CD4-positive, alpha-beta T cell treated with Interferon gamma for 1 hour (primary cell): ENCODE data around the gene ASAP2.
"Not testable (repeated sequence)": the region's sequence is repeated elsewhere in the genome, so short reads cannot be mapped to it uniquely, and the experiment has no call there.

Source experiments
- DNase-seq: peaks from one replicate; pipeline ENCODE4 v3.0.0-alpha.2; 2020

ASAP2 gene

DNA sequence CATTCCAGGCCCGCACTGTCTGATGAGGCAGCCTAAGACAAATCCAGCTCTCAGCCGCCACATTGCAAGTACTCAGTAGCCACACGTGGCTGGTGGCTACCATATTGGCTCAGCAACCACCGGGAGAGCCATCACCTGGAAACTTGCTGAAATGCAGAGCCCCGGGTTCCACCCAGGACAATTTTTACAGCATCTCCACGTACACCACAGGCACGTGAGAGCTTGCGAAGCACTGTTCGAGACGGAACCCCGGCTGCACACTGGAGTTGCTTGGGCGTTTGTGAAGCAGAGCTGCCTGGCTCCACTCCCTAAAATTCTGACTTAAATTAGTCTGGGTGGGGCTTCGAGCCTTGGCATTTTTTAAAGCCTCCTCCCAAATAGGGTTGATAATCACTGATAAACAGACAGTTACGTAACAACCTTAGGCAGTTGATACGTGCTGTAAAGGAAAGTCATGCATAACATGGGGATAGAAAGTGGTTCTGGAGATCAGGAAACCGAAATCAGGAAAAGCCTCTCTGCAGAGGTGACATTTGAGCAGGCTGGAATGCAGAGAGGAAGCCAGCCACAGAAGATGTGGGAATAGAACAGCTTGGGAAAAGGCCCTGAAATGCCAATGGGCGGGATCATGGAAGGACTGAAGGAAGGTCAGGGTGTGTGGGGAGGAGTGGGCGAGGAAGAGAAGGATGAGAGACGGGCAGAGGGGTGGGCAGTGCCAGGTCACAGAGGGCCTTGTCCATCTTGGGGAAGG, 6.2 kb downstream of the ASAP2 start:
- no peak for DNase-seq

DNA sequence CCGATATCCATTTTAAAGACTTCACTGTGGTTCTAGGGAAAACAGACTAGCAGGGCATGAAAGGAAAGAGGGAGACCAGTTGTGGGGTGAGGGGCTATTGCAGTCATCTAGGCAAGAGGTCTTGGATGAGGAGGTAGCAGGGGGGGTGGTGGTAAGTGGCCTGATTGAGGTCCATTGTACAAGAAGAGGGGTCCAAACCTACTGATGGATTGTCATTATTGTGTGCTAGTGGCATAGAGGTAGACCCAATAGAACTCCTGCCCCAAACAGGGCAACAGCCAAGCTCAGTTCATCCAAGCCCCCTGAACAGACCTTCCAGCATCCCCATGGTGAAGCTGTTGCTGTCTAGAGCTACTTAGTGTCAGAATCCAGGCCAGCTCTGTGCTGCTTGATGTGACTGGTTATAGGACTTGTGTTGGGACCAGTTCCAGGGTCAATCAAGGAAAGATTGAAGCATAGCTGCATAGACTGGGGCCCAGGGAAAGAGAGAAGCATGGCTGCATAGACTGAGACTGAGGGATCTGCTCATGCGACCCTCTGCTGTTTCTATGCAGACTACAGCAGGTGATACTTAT, 7.0 kb downstream of the ASAP2 start:
- no peak for DNase-seq

DNA sequence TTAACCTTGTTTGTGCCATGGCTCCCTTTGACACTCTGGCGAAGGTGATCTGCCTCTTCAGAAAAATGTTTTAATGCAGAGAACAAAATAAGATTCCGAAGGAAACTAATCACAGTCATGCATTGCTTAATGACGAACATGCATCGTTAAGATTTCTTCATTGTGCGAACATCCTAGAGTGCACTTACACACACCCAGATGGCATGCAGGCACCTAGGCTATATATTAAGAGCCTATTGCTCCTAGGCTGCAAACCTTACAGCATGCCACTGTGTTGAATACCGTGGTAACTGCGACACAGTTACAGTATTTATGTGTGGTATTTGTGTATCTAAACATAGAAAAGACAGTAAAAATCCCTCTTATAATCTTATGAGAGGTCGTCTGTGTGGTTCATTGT, 8.3 kb downstream of the ASAP2 start:
- no peak for DNase-seq

DNA sequence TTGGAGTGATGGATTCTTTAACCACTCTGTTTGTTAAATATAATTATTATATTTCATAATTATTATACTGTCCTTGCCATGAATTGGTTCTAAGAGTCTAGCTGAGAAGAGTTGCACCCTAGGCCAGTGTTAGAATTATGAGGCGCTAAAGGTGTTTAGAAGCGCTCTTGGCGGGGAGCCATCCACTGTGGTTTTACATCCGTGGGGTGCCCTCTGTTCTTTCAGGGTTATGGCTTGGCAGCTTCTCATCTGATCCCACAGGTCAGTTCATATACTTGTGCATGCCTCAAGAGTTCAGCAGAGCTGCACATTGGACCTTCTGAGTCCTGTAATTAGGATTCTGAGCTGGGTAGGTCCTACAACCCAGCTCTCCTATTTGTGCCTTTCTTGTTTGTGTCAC, 9.1 kb downstream of the ASAP2 start:
- DNase-seq, result no peak

DNA sequence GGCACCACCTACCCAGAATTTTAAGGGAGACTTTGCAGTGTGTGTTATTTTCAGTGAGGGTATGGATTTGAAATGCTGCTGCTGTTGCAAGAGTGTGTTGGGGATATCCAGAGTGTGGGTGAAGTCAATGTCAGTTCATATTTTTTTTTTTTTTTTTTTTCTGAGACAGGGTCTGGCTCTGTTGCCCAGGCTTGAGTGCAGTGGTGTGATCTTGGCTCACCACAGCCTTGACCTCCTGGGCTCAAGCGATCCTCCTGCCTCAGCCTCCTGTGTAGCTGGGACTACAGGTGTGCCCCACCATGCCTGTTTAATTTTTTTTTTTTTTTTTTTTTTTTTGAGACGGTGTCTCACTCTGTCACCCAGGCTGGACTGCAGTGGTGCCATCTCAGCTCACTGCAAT, 9.5 kb downstream of the ASAP2 start:
- not testable (repeated sequence) for DNase-seq

DNA sequence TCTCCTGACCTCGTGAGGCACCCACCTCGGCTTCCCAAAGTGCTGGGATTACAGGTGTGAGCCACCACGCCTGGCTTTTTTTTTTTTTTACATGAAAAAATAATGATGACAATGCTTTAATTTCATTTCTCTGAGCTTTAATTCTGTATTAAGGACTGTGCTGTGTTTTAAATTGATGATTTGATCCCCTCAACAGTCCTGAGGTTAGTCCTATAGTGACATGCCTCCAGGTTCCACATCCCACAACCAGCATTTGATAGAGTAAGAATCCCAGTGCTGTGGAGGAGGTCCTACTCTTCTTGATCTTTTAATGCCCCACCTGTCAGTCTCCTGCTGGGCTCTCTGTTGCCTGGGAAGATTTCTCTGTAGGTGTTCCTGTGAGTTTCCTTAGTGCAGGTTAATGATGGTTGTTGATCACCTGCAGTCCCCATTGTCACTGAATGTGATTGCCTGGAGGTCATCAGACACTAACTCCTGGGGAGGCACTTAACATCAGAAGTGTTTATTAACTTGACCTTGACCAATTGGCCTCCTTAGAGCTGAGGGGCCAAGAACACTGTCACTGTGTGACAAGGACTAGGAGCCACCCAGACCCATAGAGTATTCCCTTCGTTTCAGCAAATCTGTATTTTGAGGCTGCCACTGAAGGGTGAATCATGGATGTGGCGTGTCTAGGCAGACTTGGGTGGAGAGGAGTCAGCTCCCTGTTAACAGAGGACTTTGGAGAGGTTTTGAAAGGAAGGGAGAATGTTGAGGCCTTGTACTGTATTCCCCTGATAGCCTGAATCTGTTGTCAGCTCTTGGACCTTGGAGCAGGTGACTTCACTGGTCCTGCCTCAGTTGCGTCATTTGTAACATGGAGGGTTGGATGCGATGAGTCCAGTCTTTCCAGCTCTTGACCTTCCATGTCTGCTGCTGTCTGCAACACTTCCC, 11.5 kb downstream of the ASAP2 start:
- DNase-seq, result no peak

DNA sequence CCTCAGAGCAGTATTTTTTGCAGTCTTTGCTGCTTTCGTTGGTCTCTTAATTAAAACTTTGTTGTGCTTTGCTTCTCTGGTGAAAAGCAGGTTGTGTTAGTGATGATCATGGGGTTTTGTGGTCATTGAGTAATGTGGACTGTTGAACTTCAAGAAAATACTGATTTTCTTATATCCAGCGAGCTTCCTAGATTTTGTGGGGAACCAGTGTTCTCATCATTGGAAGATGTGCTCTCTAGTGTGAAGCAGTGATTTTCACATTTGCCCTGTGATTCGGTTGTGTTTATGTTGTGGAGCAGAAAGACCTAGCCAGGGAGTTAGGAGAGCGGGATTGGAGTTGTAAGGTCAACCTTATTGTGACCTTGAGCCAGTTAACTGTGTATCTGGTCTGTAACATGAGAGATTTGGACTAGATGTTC, 12.4 kb downstream of the ASAP2 start:
- no peak for DNase-seq

DNA sequence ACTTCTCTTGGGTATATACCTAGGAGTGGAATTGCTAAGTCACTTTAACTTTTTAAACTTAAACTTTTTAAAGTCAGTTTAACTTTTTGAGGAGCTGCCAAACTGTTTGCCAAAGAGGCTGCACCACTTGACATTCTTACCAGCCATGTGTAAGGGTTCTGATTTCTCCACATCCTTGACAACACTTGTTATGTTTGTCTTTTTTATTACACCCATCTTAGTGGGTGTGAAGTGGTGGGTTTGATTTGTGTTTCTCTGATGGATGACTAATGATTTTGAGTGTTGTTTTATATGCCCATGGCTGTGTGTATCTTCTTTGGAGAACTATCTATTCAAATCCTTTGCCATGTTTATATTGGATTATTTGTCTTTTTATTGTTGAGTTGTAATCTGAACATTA, 13.6 kb downstream of the ASAP2 start:
- DNase-seq, result no peak

DNA sequence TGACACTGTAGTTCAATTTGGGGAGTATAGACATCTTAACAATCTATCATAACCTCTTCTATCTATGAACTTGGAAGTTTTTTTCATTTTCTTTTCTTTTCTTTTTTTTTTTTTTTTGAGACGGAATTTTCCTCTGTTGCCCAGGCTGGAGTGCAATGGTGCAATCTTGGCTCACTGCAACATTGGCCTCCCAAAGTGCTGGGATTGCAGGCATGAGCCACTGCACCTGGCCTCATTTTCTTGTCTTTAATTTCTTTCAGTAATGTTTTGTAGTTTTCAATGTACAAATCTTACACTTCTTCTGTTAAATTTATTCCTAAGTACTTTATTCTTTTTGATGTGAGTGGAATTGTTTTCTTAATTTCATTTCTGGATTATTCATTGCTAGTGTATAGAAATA, 14.6 kb downstream of the ASAP2 start:
- no peak for DNase-seq

DNA sequence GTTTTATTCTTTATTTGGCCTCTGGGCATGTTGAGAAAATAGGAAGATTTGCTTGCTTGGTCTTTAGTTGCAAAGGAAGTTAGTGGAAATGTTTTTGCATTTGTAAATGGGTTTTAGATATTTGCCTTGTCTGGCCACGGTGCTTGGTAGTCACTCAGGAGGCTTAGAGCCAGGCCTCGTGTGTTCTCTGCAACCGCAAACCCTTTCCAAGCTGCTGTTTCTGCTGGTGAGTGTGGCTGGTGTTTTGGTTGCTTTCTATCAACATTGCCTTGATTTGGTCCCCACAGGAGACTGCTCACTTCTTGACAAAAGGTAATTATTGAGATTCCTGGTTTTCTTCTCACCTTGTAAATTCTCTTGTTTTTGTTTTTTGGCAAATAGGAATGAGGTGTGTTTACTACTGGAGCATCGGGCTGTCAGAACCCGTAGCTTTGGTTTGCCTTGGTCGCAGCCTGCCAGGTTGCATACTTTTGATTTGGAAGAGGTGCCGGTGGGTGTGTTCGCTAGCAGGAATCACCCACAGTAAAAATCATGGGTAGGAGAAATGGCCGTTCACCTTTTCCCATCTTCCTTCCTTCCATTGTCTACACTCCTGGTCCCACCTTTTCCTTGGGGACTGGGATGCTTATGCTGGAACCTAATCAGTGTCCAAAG, 15.8 kb downstream of the ASAP2 start:
- DNase-seq, result no peak

DNA sequence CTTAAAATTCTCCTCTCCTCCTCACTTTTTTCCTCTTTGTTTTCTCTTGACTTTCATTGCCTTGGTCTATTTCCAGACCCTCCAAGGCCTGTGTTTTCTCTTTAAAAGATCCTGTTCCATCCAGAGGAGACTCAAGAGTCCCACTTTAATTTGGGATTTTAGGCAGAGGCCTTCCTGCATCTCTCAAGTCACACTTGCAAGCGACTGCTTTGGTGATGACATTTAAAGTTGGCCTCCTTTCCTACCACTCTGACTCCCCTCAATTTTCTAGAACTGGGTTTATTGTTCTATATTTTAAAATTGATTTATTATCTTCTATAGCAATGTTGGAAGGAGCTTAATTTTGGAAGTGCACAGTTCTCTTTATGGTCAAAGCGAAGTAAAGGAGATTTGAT, 16.3 kb downstream of the ASAP2 start:
- no peak for DNase-seq

DNA sequence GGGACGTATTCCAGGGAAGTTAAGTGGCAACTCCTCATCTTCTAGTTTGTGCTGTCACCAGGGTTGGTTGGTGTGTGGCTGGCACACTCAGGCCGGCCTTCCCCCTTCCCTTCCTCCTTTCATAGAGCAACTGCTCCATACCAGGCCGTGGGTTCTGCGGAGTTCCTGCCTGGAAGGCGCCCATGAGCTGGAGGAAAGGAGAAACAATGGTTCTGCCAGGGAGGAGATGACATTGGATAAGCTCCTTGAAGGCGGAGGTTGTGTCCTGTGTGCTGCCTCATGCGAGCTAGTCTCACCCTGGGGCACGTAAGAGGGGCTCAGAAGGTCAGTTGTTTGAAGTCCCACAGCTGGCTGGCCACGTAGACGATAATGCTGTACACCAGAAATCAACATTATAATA, 19.2 kb downstream of the ASAP2 start:
- no peak for DNase-seq

DNA sequence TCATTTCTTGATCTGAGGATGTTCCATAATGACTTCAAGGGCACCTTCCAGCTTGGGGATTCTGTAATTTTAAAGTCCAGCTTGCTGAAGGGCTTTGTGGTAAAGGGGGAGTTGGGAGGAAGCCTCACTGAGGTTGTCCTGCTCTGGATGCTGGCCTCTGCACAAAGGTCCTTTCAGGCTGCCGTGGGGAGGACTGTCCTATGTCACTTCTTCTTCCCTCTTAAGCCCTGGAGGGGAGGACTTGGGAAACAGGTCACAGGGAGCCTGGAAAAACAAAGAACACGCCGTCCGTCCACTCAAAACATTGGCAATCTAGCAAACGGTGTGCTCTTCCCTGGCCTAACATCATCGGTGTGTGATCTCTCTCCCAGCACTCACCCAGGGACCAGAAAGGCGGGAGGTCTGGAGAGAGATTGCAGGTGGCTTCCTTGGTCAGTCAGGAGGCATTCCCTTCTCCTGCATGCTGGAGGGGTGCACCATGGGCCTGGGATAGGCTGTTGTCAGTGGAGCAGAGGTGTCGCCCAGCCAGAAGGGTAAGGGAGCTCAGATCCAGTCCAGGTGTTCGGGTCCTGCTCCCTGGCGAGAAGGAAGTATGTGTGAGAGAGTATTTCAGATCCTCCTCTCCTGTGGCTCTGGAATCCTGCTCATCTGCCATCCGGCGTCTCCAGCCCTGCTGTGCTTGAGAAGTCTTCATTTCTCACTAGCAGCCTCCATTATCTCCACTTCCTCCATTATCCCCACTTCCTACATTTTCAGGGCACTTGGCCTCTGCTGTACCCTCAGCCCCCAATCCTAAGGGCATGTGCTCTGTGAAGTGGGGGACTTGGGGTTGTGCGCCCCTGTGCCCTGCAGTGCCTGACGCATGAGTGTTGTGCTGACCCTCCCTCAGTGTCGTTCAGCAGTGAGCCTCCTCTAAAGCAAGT, 20.1 kb downstream of the ASAP2 start:
- no peak for DNase-seq

DNA sequence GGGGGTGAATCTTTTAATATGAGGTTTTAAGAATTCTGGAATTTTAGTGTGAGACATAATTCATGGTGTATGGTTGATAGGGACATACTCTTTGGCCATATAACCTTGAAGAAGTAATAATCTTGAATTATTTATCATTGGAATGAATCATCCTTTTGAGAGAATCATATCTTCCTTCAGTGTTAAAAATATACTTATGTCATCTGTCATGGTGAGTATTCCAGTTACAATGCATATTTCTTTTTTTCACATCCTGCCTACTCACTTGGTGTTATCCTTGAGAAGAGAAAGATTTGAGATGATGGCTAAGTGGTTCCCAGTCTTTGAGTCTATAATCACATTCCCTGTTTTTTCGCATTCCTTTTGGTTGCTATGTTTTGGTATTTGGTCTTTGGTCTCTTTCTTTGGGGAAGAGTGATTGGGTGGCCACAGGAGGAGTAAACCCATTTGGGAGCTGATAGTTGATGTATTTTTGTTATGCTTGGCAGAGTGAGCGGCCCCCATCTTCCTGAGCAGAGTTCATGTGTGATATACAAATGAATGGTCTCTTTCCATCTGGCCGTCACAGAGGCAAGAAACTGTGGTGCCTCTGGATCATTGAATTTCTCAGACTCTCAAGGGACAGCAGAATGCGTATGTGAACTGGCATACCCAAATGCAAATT, 21.6 kb downstream of the ASAP2 start:
- no peak for DNase-seq

DNA sequence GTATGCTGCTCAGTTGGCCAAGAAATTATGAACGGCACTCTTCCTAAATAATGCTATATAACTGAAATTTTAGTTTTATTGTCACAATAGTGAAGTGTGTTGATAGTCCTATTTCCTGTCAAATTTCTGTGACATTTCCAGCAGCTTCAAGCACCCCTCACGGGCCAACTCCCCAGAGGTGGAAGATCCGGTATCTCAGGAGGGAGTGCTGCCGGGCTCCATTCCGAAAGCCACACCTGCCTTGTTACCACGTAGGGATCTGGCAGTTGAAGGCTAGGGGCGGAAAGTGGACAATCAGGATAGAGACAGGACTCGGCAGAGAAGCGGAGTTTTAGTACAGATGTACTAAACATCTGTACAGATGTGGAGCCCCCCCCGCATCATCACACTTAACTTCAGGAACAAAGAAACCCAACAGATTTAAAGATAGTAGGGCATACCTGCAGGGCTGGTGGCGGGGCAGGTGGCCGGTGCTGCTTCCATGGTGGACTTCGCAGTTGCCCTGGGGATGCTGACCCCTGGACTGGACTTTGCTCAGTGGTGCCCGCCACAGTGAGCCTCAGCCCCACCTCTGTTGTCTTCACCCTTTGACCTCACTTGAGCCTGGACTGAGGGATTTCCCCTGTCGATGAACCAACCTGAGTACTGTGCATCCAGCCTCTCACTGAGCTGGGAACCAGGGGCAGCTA, 22.3 kb downstream of the ASAP2 start:
- DNase-seq, result no peak

DNA sequence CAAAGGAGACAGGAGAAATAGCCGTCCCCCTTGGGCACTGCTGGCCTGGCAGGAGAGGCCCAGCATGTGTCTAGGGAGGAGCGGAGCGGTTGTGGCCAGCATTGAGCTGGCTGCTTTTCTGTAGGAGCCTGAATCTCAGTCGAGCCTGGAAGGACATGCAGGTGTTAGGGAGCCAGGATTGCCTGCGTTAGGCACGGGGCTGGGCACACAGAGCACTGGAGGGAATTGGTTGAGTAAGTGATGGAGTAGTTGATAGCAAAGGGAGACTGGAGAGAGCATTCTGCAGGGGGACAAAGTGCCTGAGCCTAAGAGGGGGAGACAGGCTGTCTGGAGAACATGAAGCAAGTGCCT, 22.8 kb downstream of the ASAP2 start:
- DNase-seq, result no peak

DNA sequence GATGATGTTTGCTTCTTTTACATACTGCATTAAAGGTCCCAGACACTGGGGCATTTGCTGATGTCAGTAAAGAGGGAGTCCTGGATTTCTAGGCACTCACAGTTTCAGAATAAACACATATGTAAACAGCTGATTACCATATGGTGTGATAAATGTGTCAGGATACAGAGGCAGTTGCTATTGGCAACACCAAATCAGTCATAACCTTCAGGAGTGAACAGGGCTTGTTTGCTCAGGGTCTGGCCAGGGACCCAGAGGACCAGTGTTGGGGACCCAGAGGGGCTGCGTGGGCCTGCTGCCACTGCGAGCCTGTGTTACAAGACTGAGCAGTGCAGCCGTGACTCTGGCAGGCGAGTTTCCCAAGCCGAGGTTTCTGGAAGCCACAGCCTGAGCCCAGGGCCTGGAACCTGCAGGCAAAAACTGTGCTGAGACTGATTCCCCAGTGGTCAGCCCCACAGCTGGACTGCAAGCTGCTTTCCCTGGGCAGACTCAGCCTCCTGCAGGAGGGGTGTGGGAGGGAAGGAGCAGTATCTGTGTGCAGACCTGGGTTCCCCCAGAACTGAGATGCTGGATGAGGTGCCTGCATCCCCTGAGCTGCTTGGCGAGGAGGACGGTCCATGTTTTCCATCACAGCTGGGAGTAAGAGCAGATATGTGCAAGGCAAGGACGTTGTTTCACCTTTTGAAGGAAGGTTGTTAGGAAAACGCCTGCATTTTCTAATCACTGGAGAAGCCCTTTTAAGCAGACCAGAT, 23.6 kb downstream of the ASAP2 start:
- DNase-seq, result no peak

DNA sequence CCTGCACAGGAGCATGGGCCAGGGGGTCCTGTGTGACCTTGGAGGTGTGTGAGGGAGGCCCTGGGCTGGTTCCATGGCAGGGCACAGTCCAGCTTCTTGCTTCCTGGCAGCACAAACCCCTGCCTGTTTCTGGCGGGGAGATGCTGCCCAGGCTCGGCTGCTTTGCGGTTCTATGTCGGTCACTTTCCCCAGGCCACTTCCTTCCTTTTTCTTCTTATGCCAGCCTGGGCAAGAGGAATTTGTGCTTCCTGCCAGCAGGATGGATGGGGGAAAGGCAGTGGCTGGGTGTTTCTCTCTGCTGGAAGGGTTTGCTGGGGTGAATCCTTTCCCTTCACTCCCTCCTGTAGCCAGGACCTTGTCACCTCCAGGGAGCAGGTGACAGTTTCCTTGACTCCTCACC, 24.3 kb downstream of the ASAP2 start:
- no peak for DNase-seq

DNA sequence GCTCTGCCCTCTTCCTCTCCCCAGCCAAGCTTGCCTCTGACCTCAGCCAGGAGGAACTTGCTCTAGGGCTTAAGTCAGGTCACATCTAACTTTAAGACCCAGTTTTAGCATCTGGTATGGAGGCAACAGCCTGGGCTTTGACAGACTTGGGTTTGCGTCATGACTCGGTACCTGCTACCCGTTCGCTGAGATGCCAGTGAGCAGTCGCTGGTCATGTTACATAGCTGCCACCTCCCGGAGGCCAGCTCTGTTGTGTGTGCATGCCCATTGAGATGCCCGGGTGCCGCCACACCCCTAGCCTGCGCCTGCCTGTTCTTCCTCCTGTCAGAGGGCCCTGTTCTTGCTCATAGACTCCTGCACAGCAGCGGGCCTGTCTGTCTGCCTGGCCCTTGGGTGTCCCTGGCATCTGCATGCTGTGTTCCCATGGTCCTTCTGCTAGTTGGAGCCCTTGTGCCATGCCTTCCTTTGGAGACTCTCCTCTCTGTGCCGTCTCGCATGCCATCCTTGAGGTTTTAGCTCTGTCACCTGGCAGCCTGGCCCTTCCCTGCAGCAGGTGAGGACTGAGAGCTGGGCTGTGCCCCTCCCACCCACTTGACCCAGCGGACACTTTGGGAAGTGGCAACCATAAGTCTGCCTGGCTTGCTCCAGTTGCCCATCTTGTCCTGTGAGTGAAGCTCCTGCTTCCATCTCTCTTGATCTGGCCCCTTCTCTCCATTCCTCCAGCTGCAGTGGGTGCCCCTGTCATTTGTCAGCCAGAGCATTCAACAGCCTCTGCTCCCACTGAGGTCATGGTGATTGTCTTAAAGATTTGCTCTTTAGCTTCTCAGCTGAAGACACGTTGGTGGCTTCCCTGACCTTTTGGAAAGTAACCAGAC, 24.9 kb downstream of the ASAP2 start:
- DNase-seq, result peak; percentile 14

DNA sequence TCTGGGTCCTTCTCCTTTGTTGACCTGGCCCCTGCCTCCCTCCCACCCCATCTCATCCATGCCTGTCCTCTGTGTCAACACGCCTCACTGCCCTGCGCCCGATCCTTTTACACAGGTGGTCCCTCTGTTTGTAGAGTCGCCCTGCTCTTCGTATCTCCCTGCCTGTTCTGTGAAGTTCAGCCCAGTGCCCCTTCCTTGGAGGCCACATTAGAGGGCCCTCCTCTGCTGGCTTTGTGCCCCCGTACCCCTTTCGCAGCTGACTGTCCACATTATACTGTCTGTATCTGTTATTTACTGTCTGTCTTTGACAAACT, 25.5 kb downstream of the ASAP2 start:
- no peak for DNase-seq
